SK-N-SH treated with all-trans-retinoic acid at 6 μM for 48 hours (cell line): ENCODE results near the gene DOLK.

Experiments used
- CSRNP3 ChIP-seq: fragments of 250-450 bp; sonication (Bioruptor Pico); IDR thresholded peaks from 2 replicates; pipeline ENCODE4 v1.5.1; 2021; ENCODE audit warnings: mild to moderate bottlenecking, moderate library complexity
- OSR1 ChIP-seq: fragments of 250-450 bp; sonication (Bioruptor Pico); IDR thresholded peaks from 2 replicates; pipeline ENCODE4 v1.8.0; 2022; ENCODE audit warnings: moderate library complexity, mild to moderate bottlenecking, inconsistent platforms
- PATZ1 ChIP-seq: fragments of 250-450 bp; sonication (Bioruptor Pico); IDR thresholded peaks from 2 replicates; pipeline ENCODE4 v1.8.0; 2020; ENCODE audit warnings: mild to moderate bottlenecking, moderate library complexity, borderline replicate concordance
- TCF4 ChIP-seq: fragments of 250-450 bp; sonication (Bioruptor Pico); IDR thresholded peaks from 2 replicates; pipeline ENCODE4 v1.8.0; 2021; ENCODE audit warnings: mild to moderate bottlenecking, moderate library complexity, borderline replicate concordance

- no peak for TF ChIP-seq CSRNP3 (CRISPR knock-in tag)
- TF ChIP-seq TCF4 (CRISPR knock-in tag): no peak
- TF ChIP-seq PATZ1 (CRISPR knock-in tag): no peak
- TF ChIP-seq OSR1 (CRISPR knock-in tag): no peak
Measured at GRCh38 chr9:128983536-128983935, 36.1 kb upstream of the DOLK start.
